Measurements from ENCODE around the gene FLNA. TPM values are rescaled to one million over a fixed set of nuclear protein-coding genes. Genes with fewer than 3 reads are reported as not detected.

Gene FLNA
- total and polyA plus RNA-seq, 2 of the 13 experiments (the other 11 are each of a cell fraction or from before 2014, with no cell fraction given), result 83.4 to 174 TPM

- WGBS (ENCODE audit: low lambda C conversion rate), result 63% methylated on average over 2 of the region's 11 CpGs
- CTCF ChIA-PET (ENCODE audit: low intra/inter-chr PET ratio, low total read pairs), result no interaction called here
- H3K27ac ChIP-seq (ENCODE audit: extremely low read length, insufficient read depth, low read length), result no peak overlapping the region
- H3K4me3 ChIP-seq (replicated peaks in 1 of 3; ENCODE audit: insufficient read depth in 1 of 3, low read depth in 2 of 3, low read length in 3 of 3), result no peak overlapping the region
- no peak for ATAC-seq
- H3K79me2 ChIP-seq (ENCODE audit: insufficient read depth, low read length), result no peaks in the 10 kb centered on the region
- peaks cover 2 to 41% of the 10 kb centered on the region in 2 experiments; a peak in 4 of 5 replicates for H3K27me3 ChIP-seq (ENCODE audit: control insufficient read depth in 1 of 2, insufficient read depth in 2 of 2, low read length in 2 of 2)
- H3K9ac ChIP-seq (ENCODE audit: insufficient read depth, low read depth, low read length), result no peak overlapping the region
- H4K20me1 ChIP-seq (ENCODE audit: insufficient read depth, low read length), result no peaks in the 10 kb centered on the region
- no peak for TF ChIP-seq ZSCAN31 (CRISPR knock-in tag; IDR thresholded peaks at IDR 0.05; ENCODE audit: low read depth)
- TF ChIP-seq, protein P1, sequence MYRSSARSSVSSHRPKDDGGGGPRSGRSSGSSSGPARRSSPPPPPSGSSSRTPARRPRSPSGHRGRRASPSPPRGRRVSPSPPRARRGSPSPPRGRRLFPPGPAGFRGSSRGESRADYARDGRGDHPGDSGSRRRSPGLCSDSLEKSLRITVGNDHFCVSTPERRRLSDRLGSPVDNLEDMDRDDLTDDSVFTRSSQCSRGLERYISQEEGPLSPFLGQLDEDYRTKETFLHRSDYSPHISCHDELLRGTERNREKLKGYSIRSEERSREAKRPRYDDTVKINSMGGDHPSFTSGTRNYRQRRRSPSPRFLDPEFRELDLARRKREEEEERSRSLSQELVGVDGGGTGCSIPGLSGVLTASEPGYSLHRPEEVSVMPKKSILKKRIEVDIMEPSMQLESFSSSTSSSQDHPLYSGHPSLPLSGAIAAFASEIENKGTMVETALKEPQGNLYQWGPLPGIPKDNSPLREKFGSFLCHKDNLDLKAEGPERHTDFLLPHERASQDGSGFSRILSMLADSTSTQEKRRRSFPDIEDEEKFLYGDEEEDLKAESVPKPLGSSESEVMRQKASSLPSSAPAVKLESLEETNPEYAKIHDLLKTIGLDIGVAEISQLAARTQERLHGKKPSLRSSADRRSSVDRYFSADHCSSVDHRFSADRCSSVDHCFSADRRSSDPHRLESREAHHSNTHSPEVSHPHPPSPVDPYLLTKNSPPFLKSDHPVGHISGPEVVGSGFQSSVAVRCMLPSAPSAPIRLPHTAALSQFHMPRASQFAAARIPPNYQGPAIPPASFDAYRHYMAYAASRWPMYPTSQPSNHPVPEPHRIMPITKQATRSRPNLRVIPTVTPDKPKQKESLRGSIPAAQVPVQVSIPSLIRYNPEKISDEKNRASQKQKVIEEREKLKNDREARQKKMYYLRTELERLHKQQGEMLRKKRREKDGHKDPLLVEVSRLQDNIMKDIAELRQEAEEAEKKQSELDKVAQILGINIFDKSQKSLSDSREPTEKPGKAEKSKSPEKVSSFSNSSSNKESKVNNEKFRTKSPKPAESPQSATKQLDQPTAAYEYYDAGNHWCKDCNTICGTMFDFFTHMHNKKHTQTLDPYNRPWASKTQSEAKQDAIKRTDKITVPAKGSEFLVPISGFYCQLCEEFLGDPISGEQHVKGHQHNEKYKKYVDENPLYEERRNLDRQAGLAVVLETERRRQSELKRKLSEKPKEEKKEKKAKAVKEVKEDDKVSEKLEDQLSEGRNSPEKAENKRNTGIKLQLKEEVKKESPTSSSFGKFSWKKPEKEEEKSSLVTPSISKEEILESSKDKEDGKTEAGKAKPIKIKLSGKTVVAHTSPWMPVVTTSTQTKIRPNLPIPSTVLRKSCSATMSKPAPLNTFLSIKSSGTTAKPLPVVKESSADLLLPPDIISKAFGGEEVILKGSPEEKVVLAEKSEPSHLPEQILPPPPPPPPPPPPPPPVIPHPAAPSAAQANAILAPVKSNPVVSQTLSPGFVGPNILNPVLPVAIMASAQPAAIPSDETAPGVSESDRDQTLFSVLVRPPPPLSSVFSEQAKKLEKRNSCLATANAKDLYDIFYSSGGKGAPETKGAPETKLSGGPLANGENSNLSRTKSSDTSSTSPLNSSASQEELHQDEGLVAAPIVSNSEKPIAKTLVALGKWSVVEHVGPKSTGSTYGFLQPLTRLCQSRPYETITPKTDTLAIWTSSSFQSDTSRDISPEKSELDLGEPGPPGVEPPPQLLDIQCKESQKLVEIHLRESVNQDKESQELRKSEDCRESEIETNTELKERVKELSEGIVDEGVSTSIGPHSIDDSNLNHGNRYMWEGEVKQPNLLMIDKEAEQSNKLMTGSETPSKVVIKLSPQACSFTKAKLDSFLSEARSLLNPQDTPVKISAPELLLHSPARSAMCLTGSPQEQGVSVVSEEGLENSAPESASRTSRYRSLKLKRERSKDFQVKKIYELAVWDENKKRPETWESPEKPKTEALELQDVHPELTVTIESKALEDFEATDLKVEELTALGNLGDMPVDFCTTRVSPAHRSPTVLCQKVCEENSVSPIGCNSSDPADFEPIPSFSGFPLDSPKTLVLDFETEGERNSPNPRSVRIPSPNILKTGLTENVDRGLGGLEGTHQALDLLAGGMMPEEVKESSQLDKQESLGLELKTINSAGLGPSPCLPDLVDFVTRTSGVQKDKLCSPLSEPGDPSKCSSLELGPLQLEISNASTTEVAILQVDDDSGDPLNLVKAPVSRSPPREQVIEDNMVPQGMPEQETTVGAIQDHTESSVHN (CRISPR knock-in tag; IDR thresholded peaks at IDR 0.05), result no peak
- TF ChIP-seq POLR2G (IDR thresholded peaks at IDR 0.05; ENCODE audit: low read depth, low read length), result no peak
- no peak for TF ChIP-seq FOXC1 (CRISPR knock-in tag; IDR thresholded peaks at IDR 0.05; ENCODE audit: borderline replicate concordance)
- no peak for TF ChIP-seq ZNF788 (CRISPR knock-in tag; IDR thresholded peaks at IDR 0.05; ENCODE audit: borderline replicate concordance)
- no peak for TF ChIP-seq DNMT1 (CRISPR knock-in tag; IDR thresholded peaks at IDR 0.05)
- no peak for TF ChIP-seq PHF5A (CRISPR knock-in tag; IDR thresholded peaks at IDR 0.05; ENCODE audit: low read depth, unreplicated experiment)
- no peak for TF ChIP-seq GATAD2A (CRISPR knock-in tag; IDR thresholded peaks at IDR 0.05)
- no peaks in the 10 kb centered on the region for H3K36me3 ChIP-seq (replicated peaks in 1 of 2; ENCODE audit: control insufficient read depth in 1 of 2, insufficient read depth in 2 of 2, low read length in 2 of 2)
- intact Hi-C loops (cut with micrococcal nuclease; ENCODE audit: unreplicated experiment), result no loop called here
- FAIRE-seq, result no peak
- no peak overlapping the region for H3K4me2 ChIP-seq (ENCODE audit: low read depth, low read length)
- no peak overlapping the region for H2AFZ ChIP-seq (ENCODE audit: low read length)
- in situ Hi-C loops (cut with HindIII; ENCODE audit: extremely low pct_ligation_motif_present, low pct_unique_long_range_greater_than_20kb), result no loop called here
- no TSS peak for BruUV-seq (replicated peaks)
- no peaks in the 10 kb centered on the region for H3K4me1 ChIP-seq (ENCODE audit: insufficient read depth, low read length)
- no peaks in the 10 kb centered on the region for H3K9me3 ChIP-seq (ENCODE audit: low read length)
- no peak for DNase-seq (ENCODE audit: low spot score)
- POLR2A ChIA-PET, result no interaction called here
Observed at GRCh38 chrX:154327038-154327820, 47.2 kb downstream of the FLNA start.

Measured in HepG2 (cell line).